HG03432 (cell line): ENCODE measurements around the gene REEP3.

Experiments used
- ATAC-seq: cut with Tn5 transposase; IDR thresholded peaks from one replicate; pipeline ENCODE4 v1.9.1; 2021; ENCODE audit warnings: mild to moderate bottlenecking, moderate library complexity; ENCODE audit not compliant: unreplicated experiment

REEP3 gene

GRCh38 chr10:63583909-63584724 lies 62.9 kb downstream of the REEP3 start:
- ATAC-seq: no peak

GRCh38 chr10:63584725-63585035 lies 63.5 kb downstream of the REEP3 start:
- no peak for ATAC-seq

GRCh38 chr10:63585041-63585440 lies 63.8 kb downstream of the REEP3 start:
- no peak for ATAC-seq

- no peak for ATAC-seq
These were observed 64.8 kb downstream of the REEP3 start for GRCh38 chr10:63586043-63586442.

DNA sequence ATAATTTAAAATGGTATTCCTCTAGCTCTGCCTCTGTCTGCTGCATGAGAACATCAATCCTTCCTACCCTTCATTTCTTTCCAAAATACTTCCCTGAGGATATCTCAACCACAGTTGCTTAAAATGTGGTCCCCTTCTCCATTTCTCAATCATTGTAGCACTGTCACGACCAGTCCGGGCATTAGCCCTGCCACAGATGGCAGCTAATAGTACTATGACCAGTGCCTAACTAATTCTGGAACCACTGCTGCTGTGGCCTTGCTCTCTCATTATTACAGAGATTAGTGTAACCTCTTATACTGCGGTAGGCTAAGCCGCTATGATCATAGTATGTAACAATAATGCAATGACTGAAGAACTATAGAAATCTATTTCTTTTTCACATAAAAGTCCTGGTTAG lies 66.0 kb downstream of the REEP3 start:
- ATAC-seq: no peak

GRCh38 chr10:63588436-63589167 lies 67.4 kb downstream of the REEP3 start:
- no peak for ATAC-seq

- ATAC-seq: no peak
These were observed 70.6 kb downstream of the REEP3 start for GRCh38 chr10:63591600-63592379.

GRCh38 chr10:63593576-63593975 lies 72.4 kb downstream of the REEP3 start:
- ATAC-seq: no peak

- no peak for ATAC-seq
These were observed 73.9 kb downstream of the REEP3 start for GRCh38 chr10:63595072-63595471.

GRCh38 chr10:63596924-63597323 lies 75.7 kb downstream of the REEP3 start:
- no peak for ATAC-seq

DNA sequence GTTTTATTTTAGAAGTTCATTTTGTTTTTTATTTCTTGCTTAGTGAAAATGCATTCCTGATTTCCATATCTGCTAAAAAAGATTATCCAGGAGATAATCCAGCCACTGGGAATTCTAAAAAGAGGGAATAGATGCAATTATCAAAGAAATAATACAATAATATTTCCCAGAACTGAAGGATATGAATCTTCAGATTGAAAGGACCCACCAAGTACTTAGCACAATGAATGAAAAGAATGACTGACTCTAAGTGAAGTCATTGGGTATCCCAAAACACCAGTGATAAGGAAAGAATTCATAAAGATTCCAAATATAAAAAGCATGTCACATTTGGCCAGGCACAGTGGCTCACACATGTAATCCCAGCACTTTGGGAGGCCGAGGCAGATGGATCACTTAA lies 79.3 kb downstream of the REEP3 start:
- ATAC-seq: no peak

GRCh38 chr10:63603709-63604445 lies 82.7 kb downstream of the REEP3 start:
- ATAC-seq: peak; percentile 84

GRCh38 chr10:63605197-63605967 lies 84.2 kb downstream of the REEP3 start:
- no peak for ATAC-seq

GRCh38 chr10:63608511-63608910 lies 87.3 kb downstream of the REEP3 start:
- ATAC-seq: no peak

- ATAC-seq: no peak
These were observed 89.9 kb downstream of the REEP3 start for GRCh38 chr10:63611078-63611477.

DNA sequence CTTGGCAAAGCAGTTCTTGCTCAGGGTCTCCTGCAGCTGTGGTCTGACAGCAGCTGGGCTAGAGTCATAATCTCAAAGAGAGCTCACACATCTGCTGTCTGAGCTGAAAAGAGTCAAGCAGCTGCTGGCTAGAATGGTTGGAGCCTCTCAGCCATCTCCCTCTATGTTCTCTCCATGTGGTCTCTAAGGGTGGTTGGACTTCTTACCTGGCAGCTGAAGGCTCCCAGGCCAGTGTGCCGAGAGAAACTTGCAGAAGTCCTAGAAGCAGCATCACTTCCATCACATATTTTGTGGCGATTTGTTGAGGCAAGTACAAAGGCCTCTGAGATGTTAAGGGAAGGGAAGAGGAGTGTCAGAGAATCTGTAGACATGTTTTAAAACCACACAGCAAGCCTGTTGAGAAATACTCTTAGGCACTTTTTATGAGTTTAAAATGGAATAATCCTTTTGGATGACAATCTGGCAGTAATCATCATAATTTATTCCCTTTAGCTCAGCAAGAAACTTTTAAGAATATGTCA lies 93.2 kb downstream of the REEP3 start:
- ATAC-seq: no peak

- no peak for ATAC-seq
These were observed 97.4 kb downstream of the REEP3 start for GRCh38 chr10:63618552-63618951.

DNA sequence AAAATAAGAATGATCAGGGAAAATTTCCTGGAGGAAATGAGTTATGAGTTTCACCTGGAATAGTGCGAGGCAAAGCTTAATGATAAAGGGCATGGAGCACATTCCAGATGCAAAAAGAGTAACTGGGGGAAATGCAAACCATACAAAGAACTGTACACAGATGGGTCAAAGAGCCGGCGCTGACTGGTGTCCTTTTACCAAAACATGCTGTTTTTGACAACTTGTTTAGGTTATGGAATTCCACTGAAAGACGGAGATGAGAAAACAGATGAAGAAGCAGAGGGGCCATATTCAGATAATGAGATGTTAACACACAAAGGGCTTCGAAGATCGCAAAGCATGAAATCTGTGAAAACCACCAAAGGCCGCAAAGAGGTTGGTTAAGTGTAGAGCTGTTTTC lies 98.2 kb downstream of the REEP3 start:
- no peak for ATAC-seq

DNA sequence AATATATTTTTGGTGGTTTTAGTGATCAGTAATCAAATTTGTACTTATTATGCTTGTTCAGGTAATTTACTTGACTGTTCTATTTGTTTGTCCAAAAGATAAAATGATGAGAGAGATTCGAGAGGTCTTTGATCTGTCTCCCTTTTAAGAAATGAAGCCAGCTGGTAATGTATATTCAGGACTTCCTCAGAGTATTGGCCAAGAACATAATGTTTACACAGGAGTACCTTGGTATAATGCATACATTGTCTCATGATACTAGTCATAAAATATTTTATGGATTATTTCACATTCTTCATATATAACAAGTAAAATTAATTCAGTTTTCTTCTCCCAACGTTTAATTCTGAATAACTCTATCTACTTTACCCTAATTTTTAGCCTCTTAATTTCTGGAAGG lies 100.9 kb downstream of the REEP3 start:
- no peak for ATAC-seq

GRCh38 chr10:63624701-63625100 lies 103.5 kb downstream of the REEP3 start:
- no peak for ATAC-seq
